Common myeloid progenitor, CD34-positive (primary cell): ENCODE results near the gene GNA12.

Experiments used
- CTCF ChIA-PET: fragments of 350-600 bp; sonication (Branson Sonifier 250); formaldehyde crosslinking; loops from one replicate; lab custom pipeline; 2021; ENCODE audit warnings: antibody characterized with exemption; lab: Charles Lee
- POLR2A ChIA-PET: fragments of 350-600 bp; sonication (Branson Sonifier 250); formaldehyde crosslinking; loops from one replicate; lab custom pipeline; 2021; ENCODE audit warnings: antibody characterized with exemption; lab: Charles Lee
- DNase-seq, 3 donors: peaks; one replicate each; pipeline versions ENCODE4 v3.0.0 to v3.0.0-alpha.2; 2013
- H3K27ac ChIP-seq, 2 experiments: 1 replicate in 1 of 2; 2 replicates in 1 of 2; pipeline ENCODE4 v1.7.0; 2013; ENCODE audit warnings: inconsistent platforms in 2 of 2, low read length in 2 of 2, mild to moderate bottlenecking in 2 of 2, low read depth in 1 of 2, moderate library complexity in 1 of 2; ENCODE audit not compliant: severe bottlenecking in 2 of 2, insufficient read depth in 1 of 2, poor library complexity in 1 of 2
- H3K27me3 ChIP-seq, 5 experiments: replicated peaks in 2 of 5; 1 replicate in 3 of 5; 2 replicates in 2 of 5; pipeline versions ENCODE4 v1.6.1 to v1.7.0; 2013; ENCODE audit warnings: low read length in 4 of 5, mild to moderate bottlenecking in 2 of 5, moderate library complexity in 2 of 5, inconsistent platforms in 1 of 5; ENCODE audit not compliant: insufficient read depth in 5 of 5, control insufficient read depth in 4 of 5
- H3K36me3 ChIP-seq, 4 experiments: 1 replicate in 2 of 4; 2 replicates in 2 of 4; pipeline versions ENCODE4 v1.6.1 to v1.7.0; 2013; ENCODE audit warnings: low read length in 3 of 4, control low read depth in 1 of 4, mild to moderate bottlenecking in 1 of 4; ENCODE audit not compliant: control insufficient read depth in 4 of 4, insufficient read depth in 4 of 4
- H3K4me1 ChIP-seq, 4 experiments: 1 replicate in 3 of 4; 2 replicates in 1 of 4; pipeline versions ENCODE4 v1.6.1 to v1.7.1; 2013; ENCODE audit warnings: low read length in 3 of 4, mild to moderate bottlenecking in 3 of 4, control low read depth in 1 of 4, inconsistent platforms in 1 of 4, moderate library complexity in 1 of 4; ENCODE audit not compliant: control insufficient read depth in 4 of 4, insufficient read depth in 4 of 4; ENCODE audit errors: control extremely low read depth in 1 of 4
- H3K4me3 ChIP-seq, 7 experiments: 1 replicate in 4 of 7; 2 replicates in 3 of 7; pipeline versions ENCODE4 v1.5.1 to v1.7.0; 2013; ENCODE audit warnings: mild to moderate bottlenecking in 7 of 7, low read length in 6 of 7, moderate library complexity in 6 of 7, inconsistent platforms in 2 of 7, low read depth in 2 of 7, control low read depth in 1 of 7; ENCODE audit not compliant: insufficient read depth in 4 of 7, control insufficient read depth in 1 of 7; ENCODE audit errors: extremely low read depth in 1 of 7
- H3K9me3 ChIP-seq, 5 experiments: 1 replicate in 4 of 5; 2 replicates in 1 of 5; pipeline versions ENCODE4 v1.6.1 to v1.7.1; 2013; ENCODE audit warnings: low read length in 4 of 5, mild to moderate bottlenecking in 2 of 5, inconsistent platforms in 1 of 5, low read depth in 1 of 5, moderate library complexity in 1 of 5; ENCODE audit not compliant: control insufficient read depth in 4 of 5, insufficient read depth in 2 of 5; ENCODE audit errors: control extremely low read depth in 1 of 5
- WGBS: methylation state at CpG from one replicate; pipeline ENCODE4 v1.1.5; 2013; ENCODE audit not compliant: insufficient coverage; 5-methylcytosine and 5-hydroxymethylcytosine counted together

Gene GNA12

DNA sequence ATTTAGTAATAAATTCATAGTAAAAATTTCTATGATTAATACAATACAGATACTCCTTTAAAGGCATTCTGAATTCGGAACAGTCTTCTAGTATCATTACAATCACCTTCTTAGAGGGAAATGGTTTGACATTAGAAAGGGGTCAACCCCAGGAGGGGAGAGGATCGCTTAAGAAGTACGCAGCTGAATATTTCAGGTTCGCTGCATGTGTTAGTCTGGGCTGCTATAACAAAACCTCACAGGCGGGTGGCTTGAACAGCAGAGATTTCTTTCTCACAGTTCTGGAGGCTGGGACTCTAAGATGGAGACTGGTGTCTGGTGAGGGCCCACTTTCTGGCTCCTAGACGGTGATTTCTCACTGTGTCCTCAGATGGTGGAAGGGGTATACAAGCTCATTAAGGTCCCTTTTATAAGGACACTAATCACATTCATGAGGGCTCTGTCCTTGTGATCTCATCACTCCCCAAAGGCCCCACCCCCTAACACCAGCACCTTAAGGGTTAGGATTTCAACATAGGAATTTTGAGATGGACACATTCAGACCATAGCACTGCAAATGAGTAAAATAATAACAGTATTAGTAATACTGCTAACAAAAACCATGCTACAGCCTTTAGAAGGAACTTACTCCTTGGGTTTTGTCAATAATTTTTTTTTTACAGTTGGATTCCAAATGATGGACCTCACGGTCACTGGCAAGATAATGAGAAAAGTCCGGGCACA is 34.0 kb downstream of the GNA12 start:
- DNase-seq, result no peak
- H3K9me3 ChIP-seq, result no peaks in the 10 kb centered on the region
- H3K4me1 ChIP-seq, result peaks cover 6 to 62% (median 37%) of the 10 kb centered on the region in 4 experiments
- no peak overlapping the region for H3K4me3 ChIP-seq
- ChIA-PET POLR2A (no interaction called here), CTCF (interaction anchor here (0.6 kb wide), 1 partner anchor 72 kb away, joined by 4 read pairs; no protein-coding TSS in a partner anchor)
- 94% methylated on average over 7 of the region's 8 CpGs for WGBS
- peaks cover 0 to 14% (median 3%) of the 10 kb centered on the region in 4 experiments for H3K36me3 ChIP-seq
- no peak overlapping the region for H3K27ac ChIP-seq
- H3K27me3 ChIP-seq, result no peaks in the 10 kb centered on the region

DNA sequence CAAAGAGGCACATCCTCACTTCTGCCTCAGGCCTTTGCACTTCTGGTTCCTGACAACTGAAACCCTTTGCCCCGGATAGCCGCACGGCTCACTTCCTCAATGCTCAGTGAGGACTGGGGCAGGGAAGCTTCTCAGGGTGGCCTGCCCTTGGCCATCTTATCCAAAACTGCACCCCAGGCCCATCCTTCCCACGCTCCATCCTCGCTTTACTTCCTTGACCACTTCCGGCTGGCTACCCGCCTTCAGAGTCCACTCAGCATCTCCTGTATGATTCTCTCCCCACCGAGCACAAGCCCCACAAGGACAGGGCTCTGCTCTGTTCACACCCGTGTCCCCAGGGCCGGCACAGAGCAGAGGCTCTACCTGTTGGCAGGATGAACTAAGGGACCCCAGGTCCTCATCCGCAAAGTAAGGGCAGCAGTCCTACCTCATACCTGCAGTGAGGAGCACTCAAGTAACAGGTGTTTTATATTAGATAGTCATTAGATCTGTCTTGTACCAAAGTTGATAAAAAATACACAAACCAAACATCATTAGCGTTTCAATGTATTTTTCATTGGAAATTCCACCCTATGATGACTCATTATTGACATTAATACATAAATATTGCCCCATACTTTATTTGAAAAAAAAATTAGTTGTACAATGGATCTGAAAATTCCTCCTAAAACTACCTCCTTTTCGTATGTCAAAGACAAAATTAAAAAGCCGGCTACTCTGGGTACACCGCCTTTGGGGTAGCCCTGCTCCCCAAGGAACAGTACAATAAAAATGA is 35.0 kb downstream of the GNA12 start:
- 86% methylated on average over 10 of the region's 15 CpGs for WGBS
- Histone ChIP-seq H3K4me1 (peaks cover 6 to 66% (median 40%) of the 10 kb centered on the region in 4 experiments), H3K36me3 (peaks cover 0 to 8% (median 3%) of the 10 kb centered on the region in 4 experiments), H3K9me3 (no peaks in the 10 kb centered on the region), H3K27me3 (no peaks in the 10 kb centered on the region), H3K4me3 (no peak overlapping the region), H3K27ac (peak overlapping the region in 1 of 2 experiments; percentile 69)
- ChIA-PET POLR2A (interaction anchor here (1.7 kb wide), 1 partner anchor 74 kb away, joined by 5 read pairs; no protein-coding TSS in a partner anchor), CTCF (interaction anchor here (1.3 kb wide), 1 partner anchor 25 kb away, joined by 3 read pairs; no protein-coding TSS in a partner anchor)
- peak in 2 of 3 donors; percentile 50 to 62 for DNase-seq

DNA sequence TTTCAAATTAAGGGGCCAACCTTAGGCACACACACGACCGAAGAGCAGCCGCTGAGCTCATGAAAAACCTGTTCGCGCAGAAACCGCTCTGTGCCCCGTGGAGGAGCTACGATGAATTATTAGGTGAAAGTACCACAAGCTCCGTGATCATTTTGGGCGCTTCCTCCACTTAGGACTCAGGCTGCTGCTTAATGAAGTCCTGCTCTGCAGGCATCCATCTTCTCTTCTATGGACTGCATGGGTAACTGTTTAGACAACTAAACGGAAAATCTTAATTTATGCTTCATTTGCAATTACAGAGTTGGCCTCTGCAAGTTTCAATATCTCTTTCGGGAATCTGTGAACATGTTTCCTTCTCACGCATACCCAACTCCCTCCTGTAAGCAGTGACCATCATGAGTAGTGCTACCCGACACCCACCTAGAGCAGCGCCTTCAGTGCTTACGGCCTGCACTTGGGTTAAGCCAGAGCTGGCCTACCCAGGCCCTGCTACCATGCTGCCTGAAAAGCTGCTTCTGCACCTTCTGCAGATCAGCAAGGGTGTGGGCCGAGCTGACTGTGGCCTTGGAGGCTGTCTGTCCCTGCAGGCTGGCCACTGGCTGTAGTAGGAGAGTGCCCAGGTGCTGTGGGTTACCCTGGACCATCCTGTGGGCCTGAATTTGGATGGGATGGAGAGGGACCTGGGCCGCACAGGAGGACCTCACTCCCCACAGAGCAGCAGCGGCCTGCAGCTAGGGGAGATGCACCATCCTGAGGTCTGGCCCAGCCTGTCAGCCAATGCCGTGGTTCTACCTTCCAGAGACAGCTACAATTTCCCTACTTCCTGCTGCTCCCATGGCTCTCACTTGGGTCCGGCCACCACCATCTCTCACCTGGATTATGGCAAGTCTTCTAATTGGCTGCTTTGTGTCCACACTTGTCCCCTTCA is 36.0 kb downstream of the GNA12 start:
- Histone ChIP-seq H3K9me3 (no peaks in the 10 kb centered on the region), H3K4me1 (peaks cover 6 to 65% (median 43%) of the 10 kb centered on the region in 4 experiments), H3K27ac (peak overlapping the region; percentile 62 to 69), H3K4me3 (peak overlapping the region in 3 of 7 experiments; percentile 19 to 53 (median 46)), H3K27me3 (no peaks in the 10 kb centered on the region), H3K36me3 (no peaks in the 10 kb centered on the region)
- ChIA-PET CTCF (interaction anchor here (1.0 to 1.3 kb wide), 10 partner anchors 9 to 137 kb away, joined by 3 to 6 read pairs (median 3); no protein-coding TSS in a partner anchor), POLR2A (interaction anchor here (1.7 kb wide), 1 partner anchor 73 kb away, joined by 5 read pairs; no protein-coding TSS in a partner anchor)
- peak; percentile 44 to 83 (median 70) for DNase-seq
- 57% methylated on average over 20 of the region's 21 CpGs for WGBS

DNA sequence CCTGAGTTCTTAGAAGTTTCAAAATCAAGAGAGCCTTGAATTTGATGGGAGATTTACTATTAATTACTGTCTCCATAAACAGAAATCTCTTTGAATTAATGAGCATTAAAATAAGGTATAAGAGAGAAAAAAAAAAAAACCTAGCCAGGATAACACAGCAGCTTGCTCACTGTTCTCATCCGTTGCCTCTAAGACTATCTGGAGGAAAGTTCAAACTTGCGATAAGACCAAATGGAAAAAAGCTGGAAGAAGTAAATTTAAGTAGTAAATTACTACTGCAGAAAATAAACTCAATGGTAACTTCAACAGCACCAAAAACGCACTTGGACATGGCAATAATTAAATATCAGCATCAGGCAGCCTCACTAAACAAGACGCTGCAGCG is 36.7 kb downstream of the GNA12 start:
- Histone ChIP-seq H3K9me3 (no peaks in the 10 kb centered on the region), H3K4me1 (peaks cover 6 to 72% (median 49%) of the 10 kb centered on the region in 4 experiments), H3K27ac (peak overlapping the region; percentile 62 to 69), H3K36me3 (no peaks in the 10 kb centered on the region), H3K27me3 (no peaks in the 10 kb centered on the region), H3K4me3 (peak overlapping the region in 3 of 7 experiments; percentile 19 to 53 (median 46))
- 41% methylated on average over 3 of the region's 5 CpGs for WGBS
- POLR2A ChIA-PET, result interaction anchor here (0.6 to 1.7 kb wide), 2 partner anchors 9 to 72 kb away, joined by 4 to 5 read pairs; no protein-coding TSS in a partner anchor
- CTCF ChIA-PET, result interaction anchor here (1.0 to 1.3 kb wide), 10 partner anchors 8 to 136 kb away, joined by 3 to 6 read pairs (median 3); no protein-coding TSS in a partner anchor
- no peak for DNase-seq

DNA sequence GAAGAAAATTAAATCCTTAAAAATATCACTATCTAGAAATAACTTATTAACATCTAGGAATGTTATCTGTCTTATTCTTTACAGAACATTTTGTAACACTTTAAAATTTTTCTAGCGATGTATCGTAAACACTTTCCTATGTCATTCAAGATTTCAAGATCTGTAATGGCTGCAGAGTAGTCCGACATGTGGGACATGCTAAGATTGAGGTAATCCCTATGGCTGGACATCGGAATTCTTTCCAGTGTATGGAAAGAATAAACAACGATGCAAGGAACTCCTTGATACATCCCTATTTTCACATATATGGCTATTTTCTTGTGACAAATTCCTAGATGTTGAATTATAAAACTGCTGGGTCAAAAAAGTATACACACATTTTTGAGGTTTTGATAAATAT is 37.5 kb downstream of the GNA12 start:
- Histone ChIP-seq H3K27me3 (no peaks in the 10 kb centered on the region), H3K4me3 (no peak overlapping the region), H3K9me3 (no peaks in the 10 kb centered on the region), H3K4me1 (peaks cover 6 to 73% (median 49%) of the 10 kb centered on the region in 4 experiments), H3K27ac (no peak overlapping the region), H3K36me3 (no peaks in the 10 kb centered on the region)
- DNase-seq, result no peak
- POLR2A ChIA-PET, result no interaction called here
- 100% methylated on average over 2 of the region's 5 CpGs for whole genome bisulfite sequencing
- CTCF ChIA-PET, result no interaction called here

DNA sequence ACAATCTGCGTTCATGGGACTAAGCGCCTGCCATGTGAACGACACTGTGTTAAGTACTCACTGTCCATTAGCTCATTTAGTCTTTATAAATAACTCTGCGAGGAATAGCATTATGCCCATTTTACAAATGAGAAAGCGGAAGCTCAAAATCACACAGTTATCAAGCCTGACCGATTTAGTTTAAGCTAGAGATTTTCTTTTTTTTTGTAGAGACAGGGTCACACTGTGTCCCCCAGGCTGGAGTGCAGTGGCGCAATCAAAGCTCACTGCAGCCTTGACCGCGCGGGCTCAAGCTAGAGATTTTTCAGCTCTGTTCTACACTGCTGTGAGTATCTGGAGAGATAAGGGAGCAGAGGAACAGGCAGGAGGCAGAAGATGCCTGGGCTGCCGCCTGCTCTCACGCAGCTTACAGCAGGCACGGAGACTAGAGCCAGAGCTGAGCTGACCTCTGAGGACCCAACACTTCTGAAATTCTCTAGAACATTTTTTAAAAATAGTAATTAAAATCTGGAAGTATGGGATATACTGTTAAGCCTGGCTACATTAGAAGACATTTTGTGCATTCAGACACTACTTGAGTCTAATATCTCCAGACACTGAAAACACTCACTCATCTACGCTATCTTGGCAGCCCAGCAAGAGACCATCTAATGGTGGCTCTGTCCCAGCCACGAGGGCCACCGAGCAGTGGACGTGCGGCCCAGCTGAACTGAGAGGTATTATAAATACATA is 38.7 kb downstream of the GNA12 start:
- no peak for DNase-seq
- Histone ChIP-seq H3K27ac (no peak overlapping the region), H3K9me3 (no peaks in the 10 kb centered on the region), H3K36me3 (no peaks in the 10 kb centered on the region), H3K27me3 (no peaks in the 10 kb centered on the region), H3K4me1 (peaks cover 13 to 74% (median 51%) of the 10 kb centered on the region in 4 experiments), H3K4me3 (no peak overlapping the region)
- ChIA-PET CTCF (interaction anchor here (0.6 to 2.2 kb wide), 11 partner anchors 11 to 1993 kb away, joined by 3 to 10 read pairs (median 3); no protein-coding TSS in a partner anchor), POLR2A (no interaction called here)
- WGBS, result 100% methylated on average over 10 of the region's 18 CpGs
